IPS-11a (cell line): ENCODE data around the gene HS3ST2.
"Not testable (repeated sequence)": the region's sequence is repeated elsewhere in the genome, so short reads cannot be mapped to it uniquely, and the experiment has no call there.

Experiments
- H3K4me3 ChIP-seq: one replicate; pipeline ENCODE4 v1.5.1; 2013; ENCODE audit warnings: low read depth, low read length, control low read depth

HS3ST2 gene

GRCh38 chr16:22874394-22874793, 60.4 kb downstream of the HS3ST2 start:
- H3K4me3 ChIP-seq = no peak overlapping the region

- H3K4me3 ChIP-seq = no peak overlapping the region
Measured at GRCh38 chr16:22878955-22879354, 65.0 kb downstream of the HS3ST2 start.

GRCh38 chr16:22879466-22879865, 65.5 kb downstream of the HS3ST2 start:
- H3K4me3 ChIP-seq = no peak overlapping the region

- no peak overlapping the region for H3K4me3 ChIP-seq
Measured at GRCh38 chr16:22882981-22883380, 69.0 kb downstream of the HS3ST2 start.

DNA sequence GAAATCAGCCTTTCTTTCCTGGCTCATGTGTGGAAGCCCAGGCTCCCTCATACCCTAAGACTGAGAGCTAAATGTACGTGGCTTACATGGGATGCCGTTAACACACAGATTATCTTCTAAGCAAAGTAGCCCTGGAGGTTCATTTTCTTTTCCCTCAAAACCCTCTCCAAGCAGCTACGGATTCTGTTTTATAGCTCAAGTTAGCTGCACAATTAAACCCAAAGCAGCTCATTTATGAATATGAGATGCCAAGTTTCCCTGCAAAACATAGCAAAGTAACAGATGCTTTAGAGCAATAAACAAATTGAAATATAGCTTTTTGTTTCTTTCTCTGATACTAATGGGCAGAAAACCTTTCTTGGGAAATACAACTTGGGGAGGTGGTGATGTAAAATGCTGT, 72.0 kb downstream of the HS3ST2 start:
- H3K4me3 ChIP-seq = no peak overlapping the region

- H3K4me3 ChIP-seq = no peak overlapping the region
Measured at GRCh38 chr16:22886927-22887326, 73.0 kb downstream of the HS3ST2 start.

DNA sequence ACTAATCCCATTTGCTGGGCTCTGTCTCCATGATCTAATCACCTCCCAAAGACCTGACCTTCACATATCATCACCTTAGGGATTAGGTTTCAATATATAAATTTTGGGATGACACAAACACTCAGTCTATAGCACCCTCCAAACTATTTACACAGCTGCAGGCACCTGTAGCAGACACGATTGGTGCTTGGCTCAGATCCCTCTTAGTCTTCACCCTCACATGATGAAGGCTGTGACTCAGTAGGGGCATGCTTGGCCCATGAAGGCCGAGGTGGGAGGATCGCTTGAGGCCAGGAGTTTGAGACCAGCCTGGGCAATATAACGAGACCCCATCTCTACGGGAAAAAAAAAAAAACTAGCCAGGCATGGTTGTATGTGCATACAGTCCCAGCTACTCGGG, 73.5 kb downstream of the HS3ST2 start:
- H3K4me3 ChIP-seq = no peak overlapping the region

DNA sequence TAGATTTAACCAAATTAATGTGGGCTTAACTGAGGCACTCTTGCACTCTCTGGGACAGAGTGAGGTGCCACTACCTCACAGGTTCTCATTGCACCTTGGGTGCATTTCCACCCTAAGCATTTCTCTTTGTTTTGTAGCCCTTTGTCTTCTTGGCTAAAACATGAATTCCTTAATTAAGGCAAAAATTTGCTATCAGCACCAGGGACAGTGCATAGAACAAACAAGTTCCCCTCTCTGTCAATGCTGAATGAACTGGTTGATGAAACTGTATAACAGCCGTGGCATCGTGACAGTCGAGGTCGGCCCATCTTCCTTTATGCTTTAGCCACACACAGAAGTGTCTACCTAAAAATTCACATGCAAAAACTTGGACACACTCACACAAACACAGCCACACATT, 74.8 kb downstream of the HS3ST2 start:
- H3K4me3 ChIP-seq = no peak overlapping the region

- H3K4me3 ChIP-seq = no peak overlapping the region
Measured at GRCh38 chr16:22890976-22891375, 77.0 kb downstream of the HS3ST2 start.

GRCh38 chr16:22897184-22897583, 83.2 kb downstream of the HS3ST2 start:
- no peak overlapping the region for H3K4me3 ChIP-seq

DNA sequence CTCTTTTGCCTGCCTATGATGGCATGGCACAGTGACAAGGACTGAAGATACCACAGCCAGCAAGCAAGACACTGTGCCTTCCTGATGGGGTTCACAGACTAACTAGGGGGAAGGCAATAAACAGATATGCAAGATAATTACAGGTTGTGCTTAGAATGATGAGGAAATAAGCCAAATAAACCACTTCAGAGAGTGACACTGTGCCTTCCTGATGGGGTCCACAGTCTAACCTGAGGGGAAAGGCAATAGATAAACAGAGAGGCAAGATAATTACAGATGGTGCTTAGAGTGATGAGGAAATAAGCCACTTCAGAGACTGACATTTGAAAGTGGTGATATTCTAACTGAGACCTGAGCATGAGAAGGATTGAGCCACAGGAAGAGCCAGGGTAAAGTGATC, 84.2 kb downstream of the HS3ST2 start:
- no peak overlapping the region for H3K4me3 ChIP-seq

- no peak overlapping the region for H3K4me3 ChIP-seq
Measured at GRCh38 chr16:22898874-22899348, 84.9 kb downstream of the HS3ST2 start.

DNA sequence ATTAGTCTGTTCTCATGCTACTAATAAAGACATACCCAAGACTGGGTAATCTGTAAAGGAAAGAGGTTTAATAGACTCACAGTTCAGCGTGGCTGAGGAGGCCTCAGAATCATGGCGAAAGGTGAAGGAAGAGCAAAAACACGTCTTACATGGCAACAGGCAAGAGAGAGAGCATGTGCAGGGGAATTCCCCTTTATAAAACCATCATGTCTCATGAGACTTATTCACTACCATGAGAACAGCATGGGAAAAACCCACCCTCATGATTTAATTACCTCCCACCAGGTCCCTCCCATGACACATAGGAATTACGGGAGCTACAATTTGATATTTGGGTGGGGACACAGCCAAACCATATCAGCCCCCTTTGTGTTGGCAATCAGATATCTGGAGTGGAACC, 85.6 kb downstream of the HS3ST2 start:
- H3K4me3 ChIP-seq = not testable (repeated sequence)

DNA sequence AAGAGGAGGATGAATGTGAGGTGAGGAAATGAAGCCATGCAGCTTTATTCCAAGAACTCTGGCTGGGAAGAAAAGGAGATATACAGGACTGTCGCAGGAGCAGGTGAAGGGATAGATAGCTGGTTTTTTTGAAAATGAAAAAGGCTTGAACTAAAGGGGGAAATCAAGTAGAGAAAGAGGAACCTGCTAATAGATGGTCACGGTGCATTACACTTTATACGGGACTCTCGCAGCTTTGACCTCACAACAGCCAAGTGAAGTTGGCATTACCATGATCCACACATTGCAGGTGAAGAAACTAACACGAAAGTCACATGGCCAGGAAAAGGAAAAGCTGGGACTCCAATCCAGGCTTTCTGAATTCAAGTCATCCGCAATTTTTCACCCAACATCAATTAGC, 86.9 kb downstream of the HS3ST2 start:
- H3K4me3 ChIP-seq = no peak overlapping the region

GRCh38 chr16:22901563-22901962, 87.6 kb downstream of the HS3ST2 start:
- H3K4me3 ChIP-seq = no peak overlapping the region

DNA sequence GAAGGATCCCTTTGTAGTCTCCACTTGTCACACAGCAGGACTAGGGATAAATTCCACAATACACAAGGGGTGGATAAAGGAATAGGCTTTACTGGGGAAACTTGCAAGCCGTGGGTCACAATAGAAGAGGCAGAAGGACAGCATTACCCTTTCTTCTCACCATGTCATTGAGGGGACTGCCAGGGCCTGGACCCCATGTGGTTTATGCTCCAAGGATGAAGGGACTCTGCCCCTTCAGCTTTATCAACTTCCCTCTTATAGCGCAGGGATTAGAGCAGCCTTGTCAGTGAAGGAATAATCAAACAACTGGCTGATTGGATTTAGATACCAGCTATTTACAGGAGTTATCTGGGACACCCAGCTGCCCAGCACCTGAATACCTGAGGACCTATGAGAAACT, 89.8 kb downstream of the HS3ST2 start:
- H3K4me3 ChIP-seq = no peak overlapping the region

GRCh38 chr16:22912654-22913053, 98.7 kb downstream of the HS3ST2 start:
- no peak overlapping the region for H3K4me3 ChIP-seq

DNA sequence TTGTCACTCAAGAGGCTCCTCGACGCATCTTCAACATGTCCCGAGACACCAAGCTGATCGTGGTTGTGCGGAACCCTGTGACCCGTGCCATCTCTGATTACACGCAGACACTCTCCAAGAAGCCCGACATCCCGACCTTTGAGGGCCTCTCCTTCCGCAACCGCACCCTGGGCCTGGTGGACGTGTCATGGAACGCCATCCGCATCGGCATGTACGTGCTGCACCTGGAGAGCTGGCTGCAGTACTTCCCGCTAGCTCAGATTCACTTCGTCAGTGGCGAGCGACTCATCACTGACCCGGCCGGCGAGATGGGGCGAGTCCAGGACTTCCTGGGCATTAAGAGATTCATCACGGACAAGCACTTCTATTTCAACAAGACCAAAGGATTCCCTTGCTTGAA, 101.0 kb downstream of the HS3ST2 start:
- H3K4me3 ChIP-seq = no peak overlapping the region

DNA sequence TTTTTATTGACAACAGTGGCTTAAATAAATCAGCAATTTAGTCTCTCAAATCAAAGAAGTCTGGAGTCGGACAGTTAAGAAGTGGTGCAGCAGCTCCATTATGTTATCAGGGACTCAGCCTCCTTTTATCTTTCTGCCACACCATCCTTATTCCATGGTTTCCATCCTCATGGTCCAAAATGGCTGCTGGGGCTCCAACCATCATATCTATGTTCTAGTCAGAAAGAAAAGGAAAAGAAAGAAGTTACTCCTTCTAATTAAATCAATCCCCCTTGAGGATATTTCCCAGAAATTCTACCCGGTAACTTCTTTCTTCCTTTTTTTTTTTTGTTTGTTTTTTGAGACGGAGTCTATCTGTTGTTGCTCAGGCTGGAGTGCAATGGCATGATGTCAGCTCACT, 109.5 kb downstream of the HS3ST2 start:
- no peak overlapping the region for H3K4me3 ChIP-seq

DNA sequence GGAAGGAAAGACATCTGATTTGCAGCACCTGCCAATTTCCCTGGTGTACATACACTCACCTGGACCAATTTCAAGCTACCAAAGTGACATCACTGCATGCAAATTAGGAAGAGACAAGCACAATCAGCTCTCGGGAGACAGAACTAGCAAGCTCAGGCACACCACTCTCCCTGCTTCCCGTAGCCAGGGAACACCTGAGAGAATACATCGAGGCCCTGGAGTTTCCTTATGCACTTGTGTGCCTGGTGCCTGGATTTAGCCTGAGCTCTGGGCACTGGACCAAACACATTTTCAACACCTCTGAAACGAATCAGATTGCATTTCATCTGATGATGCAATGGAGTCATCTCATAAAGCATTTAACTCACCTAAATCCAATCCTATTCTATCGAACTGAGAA, 110.5 kb downstream of the HS3ST2 start:
- no peak overlapping the region for H3K4me3 ChIP-seq

GRCh38 chr16:22926105-22926751, 112.3 kb downstream of the HS3ST2 start:
- no peak overlapping the region for H3K4me3 ChIP-seq

GRCh38 chr16:22927306-22927705, 113.3 kb downstream of the HS3ST2 start:
- no peak overlapping the region for H3K4me3 ChIP-seq

- no peak overlapping the region for H3K4me3 ChIP-seq
Measured at GRCh38 chr16:22928882-22929435, 115.0 kb downstream of the HS3ST2 start.
